ENCODE measurements around the gene FMN2. TPM values are rescaled to one million over a fixed set of nuclear protein-coding genes. Genes with fewer than 3 reads are reported as not detected.

Gene FMN2
- polyA plus RNA-seq, 2 of the 4 experiments (the other 2 are of a cell fraction), result 2.8 to 4.2 TPM

GRCh38 chr1:240217403-240217802, 125.7 kb downstream of the FMN2 start (continued):
- TF ChIP-seq CTCF (IDR thresholded peaks at IDR 0.05) (no peak), CEBPB (IDR thresholded peaks at IDR 0.05) (no peak), ZSCAN20 (CRISPR knock-in tag; IDR thresholded peaks at IDR 0.05) (no peak), NR3C1 (IDR thresholded peaks at IDR 0.05) (no peak), CHD2 (IDR thresholded peaks at IDR 0.05; ENCODE audit: low read length, partially characterized antibody) (no peak), PHF8 (IDR thresholded peaks at IDR 0.05; ENCODE audit: borderline replicate concordance, low read depth) (no peak)

DNA sequence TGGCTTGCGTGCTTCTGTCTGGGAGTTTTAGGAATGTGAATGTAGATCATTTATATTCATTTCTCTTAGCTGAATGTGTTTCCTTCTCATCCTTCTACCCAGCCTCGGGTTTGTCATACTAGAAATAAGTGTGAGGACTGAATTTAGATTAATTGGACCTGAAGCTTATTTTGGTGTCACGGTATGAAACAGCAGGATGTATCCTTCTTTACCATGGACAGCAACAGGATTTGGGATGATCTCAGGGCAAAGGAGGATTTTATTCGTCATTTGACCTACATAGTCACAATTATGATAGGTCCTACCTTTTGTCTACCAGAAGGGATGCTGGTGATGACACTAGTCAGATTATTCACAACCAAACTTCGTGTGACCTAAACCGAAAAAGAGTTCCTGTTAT, 127.4 kb downstream of the FMN2 start:
- POLR2A ChIA-PET, result no interaction called here
- WGBS (ENCODE audit: missing lambda C conversion rate), result 66% methylated on average over 6 of the region's 6 CpGs

DNA sequence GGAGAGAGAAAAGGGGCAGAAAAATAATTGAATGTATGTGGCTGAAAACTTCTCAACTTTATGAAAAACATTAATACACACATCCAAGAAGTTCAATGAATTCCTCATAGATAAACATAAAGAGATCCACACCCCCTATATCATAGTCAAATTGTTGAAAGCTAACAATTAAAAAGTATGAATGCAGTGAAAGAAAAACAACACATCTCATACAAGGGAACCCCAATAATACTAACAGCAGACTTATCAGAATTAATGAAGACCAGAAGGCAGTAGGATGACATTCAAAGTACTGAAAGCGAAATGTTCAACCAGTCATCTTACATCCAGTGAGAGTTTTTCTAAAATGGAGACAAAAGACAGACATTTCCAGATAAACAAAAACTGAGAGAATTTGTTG, 134.4 kb downstream of the FMN2 start:
- no peak for ATAC-seq

More for the DNA sequence above, 127.4 kb downstream of the FMN2 start:
- ATAC-seq (no peak), FAIRE-seq (no peak), DNase-seq (ENCODE audit: low read depth in 1 of 2, low spot score in 1 of 2) (no peak)
- Histone ChIP-seq H3K4me3 (no peak overlapping the region), H3K4me2 (no peak overlapping the region), H3K9me3 (peaks cover 3% of the 10 kb centered on the region; the same call in 1 of the 3 replicates), H3K4me1 (no peaks in the 10 kb centered on the region), H3K27ac (no peak overlapping the region)
- CTCF ChIA-PET, result interaction anchor here (1.6 kb wide), 1 partner anchor 370 kb away, joined by 3 read pairs; no protein-coding TSS in a partner anchor
- TF ChIP-seq REST (IDR thresholded peaks at IDR 0.05) (peak; percentile 49; the same call in 1 of the 2 replicates), HES2 (IDR thresholded peaks at IDR 0.05) (no peak), CHD2 (IDR thresholded peaks at IDR 0.05; ENCODE audit: low read length, partially characterized antibody) (no peak)

More for the DNA sequence above, 134.4 kb downstream of the FMN2 start:
- Histone ChIP-seq H3K9me3 (peaks cover 11% of the 10 kb centered on the region; the same call in 1 of the 3 replicates), H3K4me2 (no peak overlapping the region), H3K4me1 (no peaks in the 10 kb centered on the region), H3K27ac (no peak overlapping the region), H3K4me3 (no peak overlapping the region)
- TF ChIP-seq USF2 (IDR thresholded peaks at IDR 0.05), result no peak
- no peak for TF ChIP-seq HEYL (CRISPR knock-in tag; IDR thresholded peaks at IDR 0.05)
- TF ChIP-seq HMGXB4 (CRISPR knock-in tag; IDR thresholded peaks at IDR 0.05; ENCODE audit: borderline replicate concordance), result no peak
- no peak for TF ChIP-seq JUNB (IDR thresholded peaks at IDR 0.05)
- DNase-seq (ENCODE audit: low read depth in 1 of 2, low spot score in 1 of 2), result no peak
- WGBS (ENCODE audit: missing lambda C conversion rate), result 79% methylated on average over 1 of the region's 1 CpG
- ChIA-PET POLR2A (no interaction called here), CTCF (no interaction called here)
- no peak for FAIRE-seq
